SU-DHL-6 (cell line): Measurements from ENCODE around the gene ZNF438.
"Not testable (repeated sequence)": the region's sequence is repeated elsewhere in the genome, so short reads cannot be mapped to it uniquely, and the experiment has no call there.

Experiments
- H2AFZ ChIP-seq: fragments of 200-600 bp; sonication (generic); 2 replicates; pipeline ENCODE4 v1.6.1; 2014; ENCODE audit warnings: low read depth, mild to moderate bottlenecking, moderate library complexity, mixed read lengths, antibody characterized with exemption, low read length; ENCODE audit not compliant: severe bottlenecking
- H3F3A ChIP-seq: fragments of 200-600 bp; shearing (Covaris generic); 2 replicates; pipeline ENCODE4 v1.6.0; 2016; ENCODE audit warnings: antibody characterized with exemption, mild to moderate bottlenecking; ENCODE audit not compliant: insufficient read depth
- H3K27ac ChIP-seq: fragments of 200-600 bp; sonication (generic); 2 replicates; pipeline ENCODE4 v1.5.1; 2016; ENCODE audit warnings: low read depth, mild to moderate bottlenecking, low read length, moderate library complexity, mixed read lengths
- H3K27me3 ChIP-seq: fragments of 200-600 bp; sonication (generic), shearing (Covaris generic); 2 replicates; pipeline ENCODE4 v1.6.0; 2014; ENCODE audit warnings: mild to moderate bottlenecking, low read length
- H3K36me3 ChIP-seq: fragments of 200-600 bp; sonication (generic); 2 replicates; pipeline ENCODE4 v1.6.1; 2014; ENCODE audit warnings: mild to moderate bottlenecking, low read length, mixed read lengths
- H3K4me2 ChIP-seq: fragments of 300-600, 200-600 bp; shearing (Covaris generic), sonication (generic); 2 replicates; pipeline ENCODE4 v1.6.0; 2014; ENCODE audit warnings: low read length, low read depth, mild to moderate bottlenecking; ENCODE audit not compliant: poor library complexity, severe bottlenecking
- H3K4me3 ChIP-seq: fragments of 200-600 bp; sonication (generic); 2 replicates; pipeline ENCODE4 v1.5.1; 2014; ENCODE audit warnings: antibody characterized with exemption, low read length, mild to moderate bottlenecking, mixed read lengths; ENCODE audit not compliant: insufficient read depth, poor library complexity, severe bottlenecking
- H3K79me2 ChIP-seq: fragments of 200-600 bp; sonication (generic); 2 replicates; pipeline ENCODE4 v1.6.1; 2014; ENCODE audit warnings: mild to moderate bottlenecking, low read length, moderate library complexity; ENCODE audit not compliant: insufficient read depth
- H3K9ac ChIP-seq: fragments of 200-600 bp; sonication (generic); 2 replicates; pipeline ENCODE4 v1.7.0; 2014; ENCODE audit warnings: mild to moderate bottlenecking, low read length
- H3K9me2 ChIP-seq: fragments of 200-600 bp; sonication (generic); replicated peaks from 2 replicates; pipeline ENCODE4 v1.6.1; 2014; ENCODE audit warnings: low read length; ENCODE audit not compliant: insufficient read depth
- H3K9me3 ChIP-seq: fragments of 200-600 bp; sonication (generic); 2 replicates; pipeline ENCODE4 v1.6.1; 2014; ENCODE audit warnings: low read length, mixed read lengths; ENCODE audit not compliant: insufficient read depth
- H4K20me1 ChIP-seq: fragments of 200-600 bp; sonication (generic); 2 replicates; pipeline ENCODE4 v1.6.1; 2014; ENCODE audit warnings: low read depth, mild to moderate bottlenecking, antibody characterized with exemption, low read length, moderate library complexity, mixed read lengths
- EZH2phosphoT487 ChIP-seq: fragments of 200-600 bp; sonication (generic), shearing (Covaris generic); conservative IDR thresholded peaks from 2 replicates; pipeline ENCODE4 v1.6.1; 2018; ENCODE audit warnings: mild to moderate bottlenecking, antibody characterized with exemption, low read length, moderate library complexity, mixed read lengths
- TF ChIP-seq, protein P1 (sequence below): fragments of 200-600 bp; sonication (generic); IDR thresholded peaks from one replicate; pipeline ENCODE4 v1.5.1; 2017; ENCODE audit warnings: antibody characterized with exemption, mild to moderate bottlenecking, low read length, moderate library complexity; ENCODE audit not compliant: insufficient read depth, poor library complexity, severe bottlenecking

ZNF438 gene

DNA sequence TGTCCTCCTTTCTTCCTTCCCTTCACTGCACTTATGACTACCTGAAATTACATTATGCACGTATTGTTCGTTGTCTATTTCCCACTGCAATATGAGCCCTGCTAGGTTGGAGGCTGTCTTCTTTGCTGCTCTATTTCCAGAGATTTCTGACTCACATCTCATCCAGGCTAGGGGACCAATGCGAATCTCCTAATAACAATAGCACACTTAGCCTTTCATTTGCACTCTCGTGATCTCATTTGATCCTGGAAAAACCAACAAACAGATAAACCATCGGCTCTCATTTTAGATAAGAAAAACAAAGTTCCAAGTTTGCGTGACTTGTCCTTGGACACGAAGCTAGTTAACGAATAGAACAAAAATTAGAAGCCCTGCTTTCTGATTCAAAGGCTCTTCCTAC lies 1.4 kb downstream of the ZNF438 start:
- H3K4me2 ChIP-seq: no peak overlapping the region
- TF ChIP-seq, protein P1, sequence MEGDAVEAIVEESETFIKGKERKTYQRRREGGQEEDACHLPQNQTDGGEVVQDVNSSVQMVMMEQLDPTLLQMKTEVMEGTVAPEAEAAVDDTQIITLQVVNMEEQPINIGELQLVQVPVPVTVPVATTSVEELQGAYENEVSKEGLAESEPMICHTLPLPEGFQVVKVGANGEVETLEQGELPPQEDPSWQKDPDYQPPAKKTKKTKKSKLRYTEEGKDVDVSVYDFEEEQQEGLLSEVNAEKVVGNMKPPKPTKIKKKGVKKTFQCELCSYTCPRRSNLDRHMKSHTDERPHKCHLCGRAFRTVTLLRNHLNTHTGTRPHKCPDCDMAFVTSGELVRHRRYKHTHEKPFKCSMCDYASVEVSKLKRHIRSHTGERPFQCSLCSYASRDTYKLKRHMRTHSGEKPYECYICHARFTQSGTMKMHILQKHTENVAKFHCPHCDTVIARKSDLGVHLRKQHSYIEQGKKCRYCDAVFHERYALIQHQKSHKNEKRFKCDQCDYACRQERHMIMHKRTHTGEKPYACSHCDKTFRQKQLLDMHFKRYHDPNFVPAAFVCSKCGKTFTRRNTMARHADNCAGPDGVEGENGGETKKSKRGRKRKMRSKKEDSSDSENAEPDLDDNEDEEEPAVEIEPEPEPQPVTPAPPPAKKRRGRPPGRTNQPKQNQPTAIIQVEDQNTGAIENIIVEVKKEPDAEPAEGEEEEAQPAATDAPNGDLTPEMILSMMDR: no peak
- no peak for TF ChIP-seq EZH2phosphoT487
- H4K20me1 ChIP-seq: no peaks in the 10 kb centered on the region
- no peaks in the 10 kb centered on the region for H3K27me3 ChIP-seq
- H3K9me2 ChIP-seq: no peaks in the 10 kb centered on the region
- no peaks in the 10 kb centered on the region for H3K36me3 ChIP-seq
- H3K4me3 ChIP-seq: no peak overlapping the region
- H3F3A ChIP-seq: 0 out of 2 replicates have a peak, but pooled peaks cover 8% of the 10 kb centered on the region
- H3K79me2 ChIP-seq: no peaks in the 10 kb centered on the region
- H3K9me3 ChIP-seq: no peaks in the 10 kb centered on the region
- no peak overlapping the region for H2AFZ ChIP-seq
- H3K9ac ChIP-seq: no peak overlapping the region
- no peak overlapping the region for H3K27ac ChIP-seq

DNA sequence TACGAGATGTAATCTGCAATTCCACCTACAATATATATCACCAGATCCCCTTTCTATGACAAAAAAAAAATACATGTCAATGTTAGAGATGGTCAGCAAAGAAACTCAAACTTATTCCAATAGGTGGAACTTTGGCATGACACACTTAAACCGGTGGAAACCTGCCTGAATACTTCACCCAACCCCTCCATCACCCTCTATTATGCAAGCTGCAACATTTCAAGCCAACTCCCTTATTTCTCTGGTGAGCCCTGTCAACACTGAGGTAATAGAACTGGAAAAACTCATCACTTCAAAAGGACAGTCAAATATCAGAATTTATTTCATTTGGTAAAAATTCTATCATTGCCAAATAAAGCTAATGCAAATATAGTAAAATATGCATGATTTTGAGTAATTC lies 3.6 kb downstream of the ZNF438 start:
- Histone ChIP-seq H2AFZ (no peak overlapping the region), H4K20me1 (no peaks in the 10 kb centered on the region), H3K4me2 (no peak overlapping the region), H3F3A (0 out of 2 replicates have a peak, but pooled peaks cover 1% of the 10 kb centered on the region), H3K9me3 (no peaks in the 10 kb centered on the region), H3K36me3 (no peaks in the 10 kb centered on the region), H3K27ac (no peak overlapping the region), H3K27me3 (no peaks in the 10 kb centered on the region), H3K9me2 (no peaks in the 10 kb centered on the region), H3K4me3 (no peak overlapping the region), H3K79me2 (no peaks in the 10 kb centered on the region), H3K9ac (no peak overlapping the region)
- TF ChIP-seq EZH2phosphoT487: no peak
- TF ChIP-seq, protein P1: no peak

DNA sequence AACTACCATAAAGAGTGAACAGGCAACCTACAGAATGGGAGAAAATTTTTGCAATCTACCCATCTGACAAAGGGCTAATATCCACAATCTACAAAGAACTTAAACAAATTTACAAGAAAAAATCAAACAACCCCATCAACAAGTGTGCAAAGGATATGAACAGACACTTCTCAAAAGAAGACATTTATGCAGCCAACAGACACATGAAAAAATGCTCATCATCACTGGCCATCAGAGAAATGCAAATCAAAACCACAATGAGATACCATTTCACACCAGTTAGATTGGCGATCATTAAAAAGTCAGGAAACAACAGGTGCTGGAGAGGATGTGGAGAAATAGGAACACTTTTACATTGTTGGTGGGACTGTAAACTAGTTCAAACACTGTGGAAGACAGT lies 5.4 kb downstream of the ZNF438 start:
- H3K9me2 ChIP-seq, H3K4me2 ChIP-seq, H3F3A ChIP-seq: not testable (repeated sequence)

DNA sequence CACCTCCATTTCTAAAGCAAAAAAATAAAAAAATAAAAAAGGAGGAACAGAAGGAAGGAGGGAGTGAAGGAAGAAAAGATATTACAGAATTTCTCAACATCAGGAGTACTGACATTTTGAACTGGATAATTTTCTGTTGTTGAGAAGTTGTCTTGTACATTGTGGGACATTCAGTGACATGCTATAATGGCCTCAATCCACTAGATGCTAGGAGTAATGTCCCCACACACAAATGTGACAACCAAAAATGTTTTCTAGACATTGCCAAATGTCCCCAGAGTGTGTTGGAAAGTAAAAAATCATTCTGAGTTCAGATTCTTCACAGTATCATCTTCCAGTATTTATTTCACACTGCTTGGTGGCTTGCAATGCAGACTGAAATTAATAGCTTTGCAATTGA lies 6.5 kb downstream of the ZNF438 start:
- Histone ChIP-seq H3K9me3 (no peaks in the 10 kb centered on the region), H3K27ac (no peak overlapping the region), H3K79me2 (no peaks in the 10 kb centered on the region), H3K4me2 (no peak overlapping the region), H3K9ac (no peak overlapping the region), H4K20me1 (no peaks in the 10 kb centered on the region), H3K36me3 (no peaks in the 10 kb centered on the region), H2AFZ (no peak overlapping the region), H3K27me3 (no peaks in the 10 kb centered on the region), H3F3A (no peaks in the 10 kb centered on the region), H3K4me3 (no peak overlapping the region), H3K9me2 (no peaks in the 10 kb centered on the region)
- no peak for TF ChIP-seq EZH2phosphoT487
- TF ChIP-seq, protein P1: no peak

More for the DNA sequence above, 5.4 kb downstream of the ZNF438 start:
- H3K27ac ChIP-seq, H2AFZ ChIP-seq, H3K27me3 ChIP-seq, H4K20me1 ChIP-seq, H3K4me3 ChIP-seq, H3K79me2 ChIP-seq, H3K36me3 ChIP-seq, H3K9ac ChIP-seq, H3K9me3 ChIP-seq: not testable (repeated sequence)
